AG09309 (cell line): ENCODE results near the gene ULK1.
A peak's percentile ranks its signal among the peaks of the same experiment; 100 is the strongest.
"Not testable (repeated sequence)": the region's sequence is repeated elsewhere in the genome, so short reads cannot be mapped to it uniquely, and the experiment has no call there.

Experiments
- DNase-seq: peaks from one replicate; pipeline ENCODE4 v3.0.0-alpha.2; 2010; ENCODE audit warnings: low read depth
- H3K4me3 ChIP-seq: 2 replicates; pipeline ENCODE4 v1.5.1; 2011; ENCODE audit warnings: mild to moderate bottlenecking, low read depth, low read length, moderate library complexity; ENCODE audit not compliant: control insufficient read depth
- TF ChIP-seq, protein P1 (sequence below): IDR thresholded peaks from 2 replicates; pipeline ENCODE4 v1.5.1; 2011; ENCODE audit warnings: mild to moderate bottlenecking, low read depth, low read length, inconsistent platforms; ENCODE audit not compliant: insufficient read depth, control insufficient read depth; ENCODE audit errors: missing control alignments

The ULK1 gene

DNA sequence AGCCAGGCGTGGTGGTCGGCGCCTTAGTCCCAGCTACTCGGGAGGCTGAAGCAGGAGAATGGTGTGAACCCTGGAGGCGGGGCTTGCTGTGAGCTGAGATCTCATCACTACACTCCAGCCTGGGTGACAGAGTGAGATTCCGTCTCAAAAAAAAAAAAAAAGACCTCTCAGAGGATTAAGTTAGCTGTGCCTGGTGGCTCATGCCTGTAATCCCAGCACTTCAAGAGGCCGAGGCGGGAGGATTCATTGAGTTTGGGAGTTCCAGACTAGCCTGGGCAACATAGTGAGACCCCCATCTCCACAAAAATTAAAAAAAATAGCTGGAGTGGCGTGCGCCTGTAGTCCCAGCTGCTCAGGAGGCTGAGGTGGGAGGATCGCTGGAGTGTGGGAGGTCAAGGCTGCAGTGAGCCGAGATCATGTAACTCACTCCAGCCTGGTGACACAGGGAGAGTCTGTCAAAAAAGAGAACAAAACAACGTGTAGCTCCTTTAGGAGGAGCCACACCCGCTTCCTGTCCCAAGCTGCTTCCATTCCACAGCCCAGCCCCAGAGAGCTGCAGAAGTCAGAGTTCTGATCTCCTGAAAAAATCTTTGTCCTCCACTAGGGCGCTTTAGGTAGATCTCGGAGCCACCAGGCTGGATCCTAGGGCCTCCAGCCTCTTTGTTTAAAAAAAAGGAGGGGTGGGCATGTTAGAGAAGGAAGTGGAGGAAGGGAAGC lies 11.5 kb upstream of the ULK1 start:
- no peak overlapping the region for H3K4me3 ChIP-seq
- DNase-seq, result no peak
- TF ChIP-seq, protein P1, sequence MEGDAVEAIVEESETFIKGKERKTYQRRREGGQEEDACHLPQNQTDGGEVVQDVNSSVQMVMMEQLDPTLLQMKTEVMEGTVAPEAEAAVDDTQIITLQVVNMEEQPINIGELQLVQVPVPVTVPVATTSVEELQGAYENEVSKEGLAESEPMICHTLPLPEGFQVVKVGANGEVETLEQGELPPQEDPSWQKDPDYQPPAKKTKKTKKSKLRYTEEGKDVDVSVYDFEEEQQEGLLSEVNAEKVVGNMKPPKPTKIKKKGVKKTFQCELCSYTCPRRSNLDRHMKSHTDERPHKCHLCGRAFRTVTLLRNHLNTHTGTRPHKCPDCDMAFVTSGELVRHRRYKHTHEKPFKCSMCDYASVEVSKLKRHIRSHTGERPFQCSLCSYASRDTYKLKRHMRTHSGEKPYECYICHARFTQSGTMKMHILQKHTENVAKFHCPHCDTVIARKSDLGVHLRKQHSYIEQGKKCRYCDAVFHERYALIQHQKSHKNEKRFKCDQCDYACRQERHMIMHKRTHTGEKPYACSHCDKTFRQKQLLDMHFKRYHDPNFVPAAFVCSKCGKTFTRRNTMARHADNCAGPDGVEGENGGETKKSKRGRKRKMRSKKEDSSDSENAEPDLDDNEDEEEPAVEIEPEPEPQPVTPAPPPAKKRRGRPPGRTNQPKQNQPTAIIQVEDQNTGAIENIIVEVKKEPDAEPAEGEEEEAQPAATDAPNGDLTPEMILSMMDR, result no peak

DNA sequence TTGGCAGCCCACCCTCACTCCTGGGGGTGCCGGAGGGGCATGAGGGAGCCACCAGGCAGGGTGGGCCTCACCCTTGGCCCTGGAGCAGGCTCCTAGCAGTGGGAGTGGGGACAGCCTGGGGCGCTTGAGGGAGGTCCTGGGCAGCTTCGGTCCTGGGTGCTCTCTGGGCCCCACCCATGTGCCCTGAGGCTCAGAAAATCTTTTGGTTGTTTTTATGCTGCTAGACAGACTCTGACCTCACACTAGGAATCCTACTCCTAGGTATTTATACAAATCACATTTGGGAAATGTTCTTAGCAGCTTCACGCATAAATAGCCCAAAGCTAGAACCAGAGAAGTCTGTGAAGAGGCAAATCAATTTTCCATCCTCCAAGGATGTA lies 10.9 kb upstream of the ULK1 start:
- DNase-seq, result no peak
- no peak overlapping the region for H3K4me3 ChIP-seq
- TF ChIP-seq, protein P1, result no peak

DNA sequence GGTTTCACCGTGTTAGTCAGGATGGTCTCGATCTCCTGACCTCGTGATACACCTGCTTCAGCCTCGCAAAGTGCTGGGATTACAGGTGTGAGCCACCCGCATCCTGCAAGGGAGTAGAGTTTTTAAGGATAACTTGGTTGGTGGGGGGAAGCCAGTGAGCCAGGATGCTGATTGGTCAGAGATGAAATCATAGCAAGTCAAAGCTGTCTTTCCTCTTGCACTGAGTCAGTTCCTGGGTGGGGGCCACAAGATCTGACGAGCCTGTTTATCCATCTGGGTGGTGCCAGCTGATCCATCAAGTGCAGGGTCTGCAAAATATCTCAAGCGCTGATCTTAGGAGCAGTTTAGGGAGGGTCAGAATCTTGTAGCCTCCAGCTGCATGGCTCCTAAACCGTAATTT lies 9.3 kb upstream of the ULK1 start:
- not testable (repeated sequence) for H3K4me3 ChIP-seq, DNase-seq

DNA sequence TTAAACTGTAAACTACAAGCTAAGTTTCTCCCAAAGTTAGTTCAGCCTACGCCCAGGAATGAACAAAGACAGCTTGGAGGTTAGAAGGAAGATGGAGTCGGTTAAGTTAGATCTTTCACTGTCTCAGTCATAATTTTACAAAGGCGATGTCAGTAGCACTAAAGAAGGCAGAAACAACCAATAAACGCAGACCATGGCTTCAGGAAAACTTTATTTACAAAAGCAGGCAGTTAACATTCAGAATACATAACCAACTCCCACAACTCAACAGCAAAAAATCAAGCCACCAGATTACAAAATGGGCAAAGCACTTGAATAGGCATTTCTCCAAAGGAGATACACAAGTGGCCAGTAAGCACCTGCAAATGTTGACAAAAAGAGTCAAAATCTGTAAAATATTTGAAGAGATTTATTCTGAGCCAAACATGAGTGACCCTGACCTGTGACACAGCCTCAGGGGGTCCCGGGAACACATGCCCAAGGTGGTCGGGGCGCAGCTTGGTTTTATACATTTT lies 8.8 kb upstream of the ULK1 start:
- TF ChIP-seq, protein P1, result no peak
- H3K4me3 ChIP-seq, result no peak overlapping the region
- no peak for DNase-seq

DNA sequence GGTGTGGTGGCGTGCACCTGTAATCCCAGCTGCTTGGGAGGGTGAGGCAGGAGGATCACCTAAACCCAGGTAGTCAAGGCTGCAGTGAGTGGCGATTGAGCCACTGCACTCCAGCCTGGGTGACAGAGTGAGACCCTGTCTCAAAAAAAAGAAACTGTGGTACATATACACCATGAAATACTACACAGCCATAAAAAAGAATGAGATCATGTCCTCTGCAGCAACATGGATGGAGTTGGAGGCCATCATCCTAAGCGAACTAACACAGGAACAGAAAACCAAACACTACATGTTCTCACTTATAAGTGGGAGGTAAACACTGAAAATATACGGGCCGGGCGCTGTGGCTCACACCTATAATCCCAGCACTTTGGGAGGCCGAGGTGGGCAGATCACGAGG lies 2.7 kb upstream of the ULK1 start:
- DNase-seq, H3K4me3 ChIP-seq: not testable (repeated sequence)

DNA sequence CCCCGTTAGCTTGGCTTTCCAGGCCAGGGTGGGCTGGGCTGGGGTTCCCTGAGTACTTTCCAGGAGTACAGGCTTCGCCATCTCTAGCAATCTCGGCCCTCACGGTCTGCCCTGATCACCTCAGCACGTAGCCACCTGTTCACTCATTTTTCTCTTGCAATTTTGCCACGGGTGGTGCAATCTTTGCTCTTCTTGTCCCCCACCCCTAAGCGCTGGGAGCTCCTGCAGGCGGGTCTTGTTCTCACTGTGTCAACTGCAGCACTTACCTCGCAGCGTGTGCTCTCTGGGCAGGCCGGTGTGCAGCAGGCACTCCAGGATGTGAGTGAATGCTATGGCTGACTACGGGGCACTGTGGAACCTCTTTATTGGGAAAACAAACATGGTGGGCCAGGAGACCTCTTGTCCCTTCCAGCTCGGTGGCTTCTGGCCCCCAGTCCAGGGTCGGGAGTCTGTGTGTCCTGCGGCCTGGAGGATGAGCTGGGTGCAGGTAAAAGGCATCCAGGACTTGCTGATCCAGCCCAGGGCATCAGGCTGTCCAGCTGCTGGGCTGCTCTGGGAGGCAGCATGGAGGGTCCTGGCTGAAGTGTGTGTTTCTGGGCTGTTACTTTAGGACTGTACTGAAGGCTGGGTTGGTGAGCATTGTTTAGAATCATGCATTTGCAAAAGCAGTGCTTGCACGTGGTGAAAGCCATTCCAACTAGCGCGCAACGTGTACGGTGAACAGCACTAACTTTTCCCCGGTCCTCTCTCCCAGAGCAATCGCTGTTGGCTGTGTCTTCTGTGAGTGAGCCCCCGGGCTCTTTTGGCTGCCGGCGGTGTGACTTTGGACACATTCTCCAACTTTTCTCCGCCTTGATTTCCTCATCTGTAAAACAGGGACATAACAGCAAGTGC lies 1.5 kb upstream of the ULK1 start:
- DNase-seq, result no peak
- H3K4me3 ChIP-seq, result no peak overlapping the region
- TF ChIP-seq, protein P1, result no peak

DNA sequence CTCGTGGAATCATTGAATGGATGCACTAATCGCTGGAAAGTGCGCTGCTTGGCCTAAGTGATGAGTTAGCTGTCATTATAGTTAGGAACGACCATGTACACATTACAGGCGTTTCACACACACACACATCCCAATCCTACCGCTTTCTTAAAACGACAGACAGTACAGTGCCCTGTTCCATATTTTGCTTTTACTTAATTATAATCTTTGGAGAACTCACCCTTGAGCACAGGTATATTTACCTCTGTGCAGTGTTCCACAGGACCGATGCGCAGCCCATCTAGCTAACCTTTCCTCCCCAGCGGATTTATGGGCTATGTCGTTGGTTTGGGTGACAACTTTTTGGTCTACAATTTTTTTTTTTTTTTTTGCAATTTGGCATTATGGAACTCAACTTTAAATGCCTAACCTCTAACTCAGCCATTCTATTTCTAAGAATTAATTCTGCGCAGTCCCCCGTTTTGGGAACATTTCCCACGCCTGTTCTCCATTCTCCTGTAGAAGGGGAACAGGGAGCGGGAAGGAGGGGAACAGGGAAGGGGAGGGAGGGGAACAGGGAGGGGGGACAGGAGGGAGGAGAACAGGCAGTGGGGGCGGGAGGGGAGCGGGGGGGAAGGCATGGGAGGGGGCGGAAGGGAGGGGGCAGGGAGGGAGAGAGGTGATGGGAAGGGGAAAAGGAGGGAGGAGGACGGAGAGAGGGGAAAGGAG lies 663 bp upstream of the ULK1 start:
- H3K4me3 ChIP-seq, result peak overlapping the region; percentile 17
- TF ChIP-seq, protein P1, result no peak
- DNase-seq, result no peak
